Hematopoietic multipotent progenitor cell treated with erythropoietin and hydrocortisone succinate and interleukin-3 and kit ligand, for 8 days (in vitro differentiated cells): ENCODE data around the gene SLC13A5.
"Not testable (repeated sequence)": the region's sequence is repeated elsewhere in the genome, so short reads cannot be mapped to it uniquely, and the experiment has no call there.

ENCODE experiments used
- DNase-seq: peaks from one replicate; pipeline ENCODE4 v3.0.0-alpha.2; 2015

Gene SLC13A5

DNA sequence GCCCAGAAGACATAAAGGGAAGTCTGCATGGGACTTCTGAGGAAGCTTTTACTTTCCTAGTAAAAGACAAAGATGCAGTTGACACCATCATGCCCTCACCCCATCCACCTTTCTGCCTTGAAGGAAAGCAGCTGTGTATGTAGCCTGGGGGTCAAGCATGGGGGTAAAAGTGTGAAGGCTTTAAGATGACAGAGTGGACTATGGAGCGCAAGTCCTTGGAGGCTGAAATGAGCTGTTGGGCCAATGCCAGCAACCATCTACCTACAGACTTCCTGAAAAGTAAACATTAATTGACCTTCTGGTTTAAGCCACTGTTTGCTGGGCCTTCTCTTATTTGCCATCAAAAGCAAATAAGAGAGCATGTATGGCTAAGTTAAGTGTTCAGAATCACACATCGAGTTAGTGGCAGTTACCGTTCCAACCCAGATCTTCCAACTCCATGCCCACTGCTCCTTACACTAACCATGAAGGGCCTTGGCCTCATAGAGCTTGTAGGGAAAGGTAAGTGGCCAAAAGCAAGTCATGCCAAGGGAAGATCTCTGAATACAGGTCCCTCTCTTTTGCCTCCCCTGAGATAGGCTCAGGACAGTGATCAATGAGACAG, 30.0 kb downstream of the SLC13A5 start:
- no peak for DNase-seq

DNA sequence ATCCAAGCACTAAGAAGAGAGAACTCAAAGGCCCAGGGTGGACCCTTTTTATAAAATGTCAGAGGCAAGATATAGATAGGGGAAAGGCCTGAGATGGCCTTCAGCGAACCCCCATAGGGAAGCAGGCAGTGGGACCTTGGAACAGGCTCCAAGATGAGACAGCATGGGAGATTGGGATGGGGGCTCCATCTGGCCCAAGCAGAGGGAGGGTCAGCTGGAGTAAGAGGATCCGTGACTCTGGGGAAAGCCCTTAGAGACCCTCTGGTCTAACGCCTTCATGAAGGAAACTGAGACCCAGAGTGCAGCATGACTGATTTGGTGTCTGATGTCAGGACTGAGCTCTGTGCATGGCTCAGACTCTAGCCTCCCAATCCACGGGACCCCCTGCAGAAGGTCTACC, 30.8 kb downstream of the SLC13A5 start:
- DNase-seq, result no peak

DNA sequence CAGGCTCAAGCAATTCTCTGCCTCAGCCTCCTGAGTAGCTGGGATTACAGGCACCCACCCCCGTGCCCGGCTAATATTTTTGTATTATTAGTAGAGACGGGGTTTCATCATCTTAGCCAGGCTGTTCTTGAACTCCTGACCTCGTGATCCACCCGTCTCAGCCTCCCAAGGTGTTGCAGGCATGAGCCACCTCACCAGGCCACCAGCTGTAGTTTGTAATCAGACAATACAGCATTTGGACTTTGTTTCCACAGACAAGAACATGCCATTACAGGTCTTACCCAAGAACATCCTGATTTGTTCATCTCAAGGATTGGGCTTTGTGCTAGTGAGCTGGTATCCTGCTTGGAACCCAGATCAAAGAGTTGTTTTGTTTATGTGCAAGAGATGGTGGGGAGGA, 31.5 kb downstream of the SLC13A5 start:
- no peak for DNase-seq

DNA sequence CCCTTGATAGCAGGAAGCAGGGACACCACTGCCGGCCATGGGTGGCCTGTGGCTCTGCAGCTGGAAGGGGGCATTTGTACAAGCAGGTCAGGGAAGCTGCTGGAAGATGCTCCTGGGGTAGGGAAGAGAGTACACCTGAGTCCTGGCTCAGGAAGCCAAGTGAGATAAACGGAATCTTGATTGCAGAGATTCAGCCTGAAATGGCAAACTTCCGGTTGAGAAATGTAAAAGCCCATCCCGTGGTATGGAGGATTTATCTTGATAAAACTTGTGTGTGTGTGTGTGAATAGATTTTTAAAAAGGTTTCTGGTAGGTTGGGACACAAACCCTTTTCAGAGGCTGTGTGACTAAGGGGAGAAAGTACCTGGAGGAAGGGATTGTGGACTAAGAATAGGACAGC, 32.0 kb downstream of the SLC13A5 start:
- no peak for DNase-seq

DNA sequence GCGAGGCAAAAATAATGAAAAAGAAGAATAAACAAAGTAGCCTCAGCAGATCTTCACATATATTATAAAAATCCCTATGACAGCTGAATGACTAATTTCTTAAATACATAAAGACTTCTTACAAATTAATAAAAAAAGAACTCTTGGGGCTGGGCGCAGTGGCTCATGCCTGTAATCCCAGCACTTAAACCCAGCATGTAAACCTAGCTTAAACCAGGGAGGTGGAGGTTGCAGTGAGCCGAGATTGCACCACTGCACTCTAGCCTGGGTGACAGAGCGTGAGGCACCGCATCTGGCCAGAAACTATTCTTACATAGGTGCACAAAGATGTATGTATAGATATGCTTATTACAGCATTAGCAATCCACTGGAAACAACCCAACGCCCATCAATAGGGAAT, 33.9 kb downstream of the SLC13A5 start:
- no peak for DNase-seq

DNA sequence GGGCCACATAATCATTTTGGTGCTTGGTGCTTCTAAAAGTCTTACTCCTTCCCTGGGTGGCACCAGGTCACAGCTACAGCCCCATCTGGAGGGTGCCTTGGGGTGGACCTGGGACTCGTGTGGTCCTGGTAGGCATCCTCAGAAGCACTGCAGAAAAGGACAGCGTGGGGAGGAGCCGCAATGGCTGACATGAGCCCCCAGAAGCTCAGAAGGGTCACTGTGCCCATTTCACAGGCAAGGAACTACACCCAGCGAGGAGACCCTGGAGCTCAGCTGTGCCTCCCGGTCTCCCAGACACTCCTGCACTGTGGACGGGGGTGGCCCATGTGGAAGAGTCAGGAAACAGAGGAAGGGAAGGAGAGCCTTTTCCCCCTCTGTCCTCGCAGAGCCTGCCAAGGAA, 35.2 kb downstream of the SLC13A5 start:
- DNase-seq, result no peak

DNA sequence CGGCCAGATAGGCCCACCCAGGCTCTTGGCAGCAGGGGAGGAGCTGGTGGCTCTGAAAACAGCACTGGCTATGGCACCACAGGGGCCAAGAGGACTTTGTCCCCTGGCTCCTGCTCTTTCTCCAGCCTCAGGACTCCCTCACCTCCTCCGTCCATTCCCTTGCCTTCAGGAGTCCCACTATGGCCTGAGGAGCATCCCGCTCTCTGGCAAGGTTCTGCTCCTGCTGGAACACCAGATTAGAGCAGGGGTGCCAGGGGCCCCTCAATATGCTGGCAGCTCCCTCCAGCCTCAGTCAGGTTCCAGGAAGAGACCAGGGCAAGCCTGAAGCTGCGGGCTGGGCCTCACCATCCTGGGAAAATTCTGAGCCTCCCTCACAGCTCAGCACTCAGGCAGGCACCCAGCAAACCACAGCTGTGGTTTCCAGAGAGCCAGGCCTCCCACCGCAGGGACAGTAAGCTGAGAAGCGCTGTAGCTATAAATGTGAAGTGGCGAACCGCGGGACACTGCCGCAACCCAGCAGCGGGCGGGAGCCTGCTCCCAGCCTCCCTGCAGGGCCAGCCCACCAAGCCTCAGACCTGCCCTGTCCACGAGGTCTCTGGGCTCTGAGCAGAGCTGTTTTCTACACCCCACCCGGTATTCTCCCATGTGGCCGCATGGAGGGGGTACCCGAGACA, 35.9 kb downstream of the SLC13A5 start:
- no peak for DNase-seq

DNA sequence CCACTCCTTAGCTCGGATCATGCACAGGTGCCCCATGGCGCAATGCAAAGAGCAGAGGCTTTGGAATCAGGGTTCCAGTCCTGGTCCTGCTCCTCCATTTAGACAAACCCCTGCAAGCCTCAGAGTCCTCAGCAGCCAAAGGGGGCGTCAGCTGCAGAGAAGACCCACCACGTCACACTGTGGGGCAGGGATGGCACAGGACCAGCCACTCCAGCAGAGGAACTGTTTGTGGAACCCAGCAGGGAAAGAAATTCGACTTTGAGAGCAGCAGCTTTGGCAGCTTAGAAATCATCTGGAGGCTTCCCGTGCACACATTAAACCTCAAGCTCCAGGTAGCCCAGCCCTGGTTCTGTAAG, 36.4 kb downstream of the SLC13A5 start:
- no peak for DNase-seq

DNA sequence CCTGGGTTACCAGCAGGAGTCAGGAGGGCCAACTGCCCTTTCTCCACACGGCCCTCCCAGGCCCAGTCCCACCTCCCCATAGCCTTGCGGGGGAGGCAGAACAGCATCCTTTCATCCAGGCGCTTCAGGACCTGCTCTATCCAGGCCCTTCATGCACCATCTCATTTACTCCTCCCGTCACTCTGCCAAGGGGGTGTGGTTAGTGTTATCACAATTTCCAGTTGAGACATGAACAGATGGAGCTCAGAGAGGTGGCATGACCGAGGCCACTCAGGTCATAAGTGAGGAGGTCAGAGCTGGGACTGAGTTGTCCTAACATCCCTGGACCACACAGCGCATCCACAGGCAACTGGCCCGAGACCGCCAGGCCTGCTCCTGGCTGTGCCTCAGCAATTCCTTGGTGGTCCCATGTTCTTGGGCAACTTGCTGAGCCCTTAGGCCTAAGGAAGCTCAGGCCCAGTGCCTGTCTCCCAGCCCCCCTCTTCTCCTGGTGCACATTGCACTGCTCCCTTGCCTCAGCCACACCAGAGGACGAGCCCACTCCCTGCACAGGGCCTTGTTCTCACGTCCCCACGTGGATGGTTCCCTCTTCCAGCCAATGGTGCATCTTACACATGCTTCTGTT, 37.9 kb downstream of the SLC13A5 start:
- DNase-seq, result peak; percentile 89

DNA sequence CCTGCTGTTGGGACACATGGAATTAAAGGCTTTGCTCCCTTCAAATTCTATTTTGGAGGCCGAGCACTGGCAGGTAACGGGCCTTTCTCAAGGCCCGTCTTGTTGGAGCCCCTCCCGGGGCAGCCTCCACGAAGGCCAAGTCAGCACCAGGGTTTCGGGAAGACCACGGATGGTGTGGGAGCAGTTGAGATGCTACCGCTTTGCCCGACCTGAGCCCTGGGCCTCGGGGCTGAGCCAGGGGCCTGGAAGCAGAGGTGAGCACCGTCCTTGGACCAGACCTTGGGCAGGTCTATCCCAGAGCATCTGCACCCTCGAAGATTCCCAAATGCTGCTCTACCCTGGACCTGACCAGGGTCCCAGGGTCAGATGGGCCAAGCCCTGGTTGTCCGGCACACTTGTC, 38.6 kb downstream of the SLC13A5 start:
- DNase-seq, result no peak

DNA sequence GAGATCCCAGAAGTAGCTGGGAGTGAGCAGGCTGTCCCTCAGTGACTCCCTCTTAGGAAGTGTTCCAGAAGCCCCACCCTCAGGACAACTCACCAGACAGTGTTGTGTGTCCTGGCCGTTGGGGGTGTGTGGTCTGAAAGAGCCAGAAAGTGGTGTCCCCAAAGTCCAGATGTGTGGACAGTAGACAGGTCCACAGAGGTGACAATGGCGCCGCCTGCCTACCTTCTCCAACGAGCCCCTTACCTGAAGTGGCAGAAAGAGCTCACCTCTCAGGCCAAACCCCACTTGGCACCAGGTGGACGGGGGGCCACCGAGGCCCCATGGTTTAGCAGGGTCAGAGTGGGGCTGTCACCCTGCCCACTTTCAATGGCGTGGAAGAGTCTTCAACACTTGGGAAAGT, 41.7 kb downstream of the SLC13A5 start:
- DNase-seq, result no peak

DNA sequence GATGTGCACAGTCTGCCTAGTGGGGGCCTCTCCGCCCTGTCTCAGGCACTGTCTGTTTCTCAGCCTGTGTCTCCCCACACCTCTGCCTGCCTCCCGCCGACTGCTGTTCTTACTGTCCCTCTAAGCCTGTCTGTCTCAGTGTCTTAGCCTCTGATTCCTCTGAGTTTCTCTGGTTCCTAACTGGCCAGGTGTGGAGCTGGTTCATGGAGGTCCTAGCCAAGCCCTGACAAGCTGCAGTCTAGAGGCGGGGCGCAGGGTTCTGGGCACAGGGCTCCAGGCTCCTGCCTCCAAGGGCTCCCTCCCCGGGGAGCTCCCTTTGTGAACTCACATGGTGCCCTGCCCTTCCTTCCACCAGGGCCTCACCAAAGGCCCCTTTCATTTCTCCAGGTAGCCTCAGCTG, 42.2 kb downstream of the SLC13A5 start:
- DNase-seq, result no peak

DNA sequence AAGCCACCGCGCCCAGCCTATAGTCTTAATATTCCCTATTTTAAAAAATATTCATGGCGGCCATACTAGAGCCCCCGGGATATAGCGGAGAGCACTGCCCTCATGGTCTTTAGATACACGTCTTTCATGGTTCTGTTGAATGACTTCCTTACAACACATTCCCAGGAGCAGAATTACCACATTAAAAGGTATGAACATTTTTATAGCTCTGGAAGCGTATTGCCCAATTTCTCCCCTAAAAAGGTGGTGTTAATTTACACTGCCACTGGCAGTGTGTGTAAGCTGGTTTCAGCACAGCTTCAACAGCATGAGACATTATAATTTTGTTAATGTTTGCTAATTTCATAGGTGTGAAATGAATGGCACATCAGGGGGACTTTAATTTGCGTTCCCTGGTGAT, 42.6 kb downstream of the SLC13A5 start:
- no peak for DNase-seq

DNA sequence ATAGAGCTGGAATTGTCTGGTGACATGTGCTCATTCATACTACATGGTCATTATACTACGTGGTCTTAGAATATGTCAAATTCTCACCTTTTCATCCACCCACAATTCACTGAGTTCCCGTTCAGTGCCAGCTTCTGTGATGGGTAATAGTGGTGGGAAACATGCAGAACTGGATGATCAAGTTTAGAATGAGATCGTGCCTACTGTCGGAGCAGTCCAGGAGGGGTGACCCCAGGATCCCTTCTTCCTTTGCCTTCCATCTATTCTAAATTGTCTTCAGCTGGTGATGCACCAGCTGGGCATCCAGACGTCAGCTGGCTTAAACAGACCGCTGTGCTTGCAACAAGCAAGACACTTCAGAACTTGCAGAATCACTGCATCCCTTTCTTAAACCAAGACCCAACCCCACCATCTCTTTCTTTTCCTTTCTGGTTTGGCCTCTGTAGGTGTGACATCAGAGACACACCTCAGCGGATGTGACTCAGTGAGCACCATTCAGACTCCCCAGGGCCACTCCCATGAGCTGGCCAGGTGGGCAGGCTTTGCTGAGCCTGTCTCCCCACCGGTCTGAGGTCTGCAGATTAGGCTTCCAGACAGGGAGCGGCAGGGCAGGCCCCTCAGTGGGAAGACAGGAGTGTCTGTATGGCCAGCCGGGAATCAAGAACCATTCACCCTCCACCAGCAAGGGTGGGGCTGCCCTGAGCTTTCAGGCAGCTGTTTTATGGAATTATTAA, 43.5 kb downstream of the SLC13A5 start:
- no peak for DNase-seq

DNA sequence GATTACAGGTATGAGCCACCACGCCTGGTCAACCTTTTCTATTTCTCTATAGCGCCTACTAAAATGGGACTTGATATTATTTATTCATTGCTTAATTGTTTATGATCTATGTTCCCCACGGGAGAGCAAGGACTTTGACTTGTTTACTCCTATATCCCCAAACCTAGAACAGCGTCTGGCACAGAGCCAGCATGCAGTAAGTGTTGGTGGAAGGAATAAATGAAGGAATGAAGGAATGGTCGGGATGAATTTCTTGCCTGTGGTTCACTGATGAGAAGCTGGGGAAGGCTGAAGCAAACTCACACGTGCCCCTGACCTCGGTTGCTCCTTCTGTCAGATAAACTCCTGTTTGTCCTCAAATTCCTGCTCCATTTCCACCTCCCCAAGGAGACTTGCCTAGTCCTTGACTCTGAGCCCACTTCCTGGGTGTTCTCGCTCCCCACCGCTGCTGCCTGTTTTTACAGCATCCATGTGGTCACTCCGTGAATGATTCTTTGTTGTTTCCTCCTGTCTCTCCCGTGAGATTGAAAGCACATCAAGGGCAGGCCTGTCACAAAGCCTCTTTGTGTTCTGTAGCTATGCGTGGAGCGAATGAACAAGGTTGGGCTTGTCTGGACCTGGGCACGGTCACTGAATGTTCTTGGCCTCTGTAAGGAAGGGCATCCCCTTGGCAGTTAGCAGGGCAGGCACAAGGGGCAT, 44.3 kb downstream of the SLC13A5 start:
- DNase-seq, result no peak

DNA sequence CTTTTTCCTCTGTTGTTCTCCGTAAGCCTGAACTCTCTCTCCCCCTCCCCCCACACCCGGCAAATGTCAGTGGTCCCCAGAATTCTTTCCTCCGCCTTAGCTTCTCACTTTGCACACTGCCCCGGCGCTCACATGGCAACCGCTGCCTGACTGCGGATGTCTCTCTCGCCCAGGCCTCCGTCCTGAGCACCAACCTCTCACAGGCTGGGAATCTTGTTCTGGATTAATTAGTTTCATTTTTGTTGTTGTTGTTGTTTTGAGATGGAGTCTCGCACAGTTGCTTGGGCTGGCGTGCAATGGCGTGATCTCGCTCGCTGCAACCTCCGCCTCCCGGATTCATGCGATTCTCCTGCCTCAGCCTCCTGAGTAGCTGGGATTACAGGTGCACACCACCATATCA, 45.0 kb downstream of the SLC13A5 start:
- DNase-seq, result no peak

DNA sequence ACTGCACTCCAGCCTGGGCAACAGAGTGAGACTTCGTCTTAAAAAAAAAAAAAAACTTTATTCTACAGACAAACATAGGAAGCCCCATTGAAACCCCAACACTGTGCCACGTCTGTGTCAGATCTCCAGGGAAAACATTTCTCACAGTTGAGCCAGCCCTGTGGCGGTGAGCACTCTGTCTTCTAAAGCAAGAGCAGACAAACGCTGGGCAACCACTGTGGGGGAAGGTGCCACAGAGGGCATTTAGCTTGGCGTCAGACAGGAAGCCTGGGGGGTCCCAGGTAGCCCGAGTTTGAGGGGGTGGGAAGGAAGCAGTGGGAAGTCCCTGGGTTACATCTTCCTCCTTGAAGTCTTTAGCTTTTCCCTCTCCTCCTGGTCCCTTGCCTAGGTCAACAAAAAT, 45.7 kb downstream of the SLC13A5 start:
- no peak for DNase-seq

DNA sequence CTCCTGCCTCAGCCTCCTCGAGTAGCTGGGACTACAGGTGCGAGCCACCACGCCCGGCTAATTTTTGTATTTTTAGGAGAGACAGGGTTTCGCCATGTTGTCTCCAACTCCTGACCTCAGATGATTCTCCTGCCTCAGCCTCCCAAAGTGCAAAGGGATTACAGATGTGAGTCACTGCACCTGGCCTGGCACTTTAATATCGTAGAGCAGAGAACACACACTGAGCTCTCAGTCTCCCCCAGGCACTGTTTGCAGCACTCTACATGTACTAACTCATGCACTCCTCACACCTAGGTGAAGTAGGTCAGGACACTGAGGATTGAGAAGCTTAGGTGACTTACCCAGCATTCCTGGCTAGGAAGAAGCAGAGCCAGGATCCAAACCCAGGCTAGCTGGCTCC, 46.6 kb downstream of the SLC13A5 start:
- no peak for DNase-seq

DNA sequence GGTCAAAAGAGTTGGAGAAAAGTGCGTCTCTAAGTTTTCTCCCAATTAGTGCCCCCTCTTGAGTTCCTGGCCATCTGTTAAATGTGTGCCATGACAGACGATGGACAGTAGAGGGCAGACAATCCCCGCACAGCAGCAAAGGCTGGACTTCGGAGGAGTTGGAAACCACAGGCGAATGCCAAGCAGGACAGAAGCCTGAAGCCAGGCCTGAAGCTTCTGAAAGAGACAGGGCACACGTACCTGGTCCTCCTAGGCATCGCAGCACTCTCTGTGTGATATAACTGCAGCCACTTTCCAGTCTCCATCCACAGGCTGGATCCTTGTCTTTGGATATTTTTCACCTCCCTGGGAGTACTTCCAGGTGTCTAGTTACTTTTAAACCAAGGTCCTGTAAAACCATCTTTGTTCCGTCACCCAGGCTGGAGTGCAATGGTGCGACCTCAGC, 47.1 kb downstream of the SLC13A5 start:
- peak; percentile 75 for DNase-seq

DNA sequence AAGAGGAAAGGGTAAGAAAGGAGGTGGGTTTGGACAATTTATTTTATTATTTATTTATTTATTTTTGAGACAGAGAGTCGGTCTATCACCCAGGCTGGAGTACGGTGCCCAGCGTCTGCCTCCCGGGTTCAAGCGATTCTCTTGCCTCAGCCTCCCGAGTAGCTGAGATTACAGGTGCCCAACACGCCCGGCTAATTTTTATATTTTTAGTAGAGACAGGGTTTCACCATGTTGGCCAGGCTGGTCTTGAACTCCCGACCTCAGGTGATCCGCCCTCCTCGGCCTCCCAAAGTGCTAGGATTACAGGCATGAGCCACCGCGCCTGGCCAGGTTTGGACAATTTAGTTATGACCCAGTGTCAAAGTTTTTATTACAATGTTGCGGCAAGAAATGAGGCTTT, 50.0 kb downstream of the SLC13A5 start:
- DNase-seq, result not testable (repeated sequence)

DNA sequence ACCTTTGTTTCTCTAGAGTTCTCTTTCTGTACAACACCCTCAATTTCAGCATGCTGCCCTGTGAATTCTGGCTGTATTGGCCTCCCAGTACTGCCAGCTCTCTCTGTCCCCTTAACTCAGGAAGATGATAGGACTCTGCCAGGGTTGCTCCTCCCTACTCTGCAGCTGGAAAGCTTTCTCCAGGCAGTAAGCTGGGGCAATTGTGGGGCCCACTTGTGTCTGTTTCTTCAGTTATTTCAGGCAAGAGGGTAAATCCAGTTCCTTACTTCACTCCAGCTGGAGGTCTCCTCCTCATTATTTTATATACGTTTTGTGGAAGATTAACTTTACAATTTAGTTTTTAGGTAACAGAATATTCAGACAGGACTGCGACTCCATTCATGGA, 51.7 kb downstream of the SLC13A5 start:
- no peak for DNase-seq

DNA sequence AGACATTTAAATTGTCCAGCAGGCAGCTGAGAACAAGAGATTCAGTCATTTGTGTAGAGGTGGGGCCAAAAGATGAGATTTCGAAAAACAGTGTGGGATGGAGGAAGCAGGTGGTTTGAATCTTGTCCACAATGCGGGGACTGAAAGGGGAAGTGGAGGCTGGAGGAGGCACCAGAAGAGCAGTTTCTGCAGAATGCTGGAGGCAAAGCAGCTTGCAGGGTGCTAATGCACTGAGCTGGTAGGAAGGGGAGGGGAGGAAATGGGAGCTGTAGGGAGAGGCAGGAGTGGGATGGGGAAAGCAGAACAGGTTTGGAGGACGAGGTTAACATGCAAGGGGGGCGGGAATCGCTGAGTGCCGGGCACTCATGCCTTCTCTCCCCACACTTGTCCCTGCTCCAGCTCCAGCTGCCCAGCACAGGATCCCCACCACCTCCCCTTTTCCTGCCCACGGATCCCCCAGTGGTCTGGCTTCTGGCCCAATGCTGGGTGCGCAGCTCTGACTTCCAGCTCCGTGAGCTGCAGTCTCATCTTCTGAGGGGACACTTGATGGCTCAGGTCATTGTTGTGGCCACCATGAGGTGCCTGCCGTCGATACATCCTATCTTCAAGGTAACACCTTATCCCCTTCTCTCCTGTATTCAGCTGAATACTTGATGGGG, 52.2 kb downstream of the SLC13A5 start:
- no peak for DNase-seq

DNA sequence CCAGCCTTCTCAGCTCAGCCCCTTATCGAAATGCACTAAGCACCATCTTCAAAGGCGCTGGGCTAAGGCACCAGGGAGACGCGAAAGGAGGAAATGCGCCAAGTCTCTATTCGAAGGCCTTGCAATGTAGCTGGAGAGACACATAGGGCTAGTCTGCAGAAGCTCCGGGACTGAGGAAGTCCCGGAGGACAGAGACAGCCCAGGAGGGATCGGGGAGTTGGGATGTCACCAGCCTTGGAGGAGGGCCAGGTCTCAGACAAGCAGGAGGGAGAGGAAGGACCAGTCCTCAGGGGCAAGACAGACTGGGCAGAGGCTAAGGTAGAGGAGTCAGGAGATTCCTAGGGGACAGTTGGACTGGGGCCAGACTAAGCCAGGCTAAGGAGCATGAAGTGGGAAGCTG, 53.1 kb downstream of the SLC13A5 start:
- no peak for DNase-seq
